Osteoblast (primary cell): Measurements from ENCODE around the gene PRPF18. TPM values are rescaled to one million over a fixed set of nuclear protein-coding genes. Genes with fewer than 3 reads are reported as not detected.

Experiments
- DNase-seq: peaks from one replicate; pipeline ENCODE4 v3.0.0; 2011; ENCODE audit warnings: low spot score, mixed read lengths; ENCODE audit not compliant: insufficient read length; ENCODE audit errors: missing footprints
- H2AFZ ChIP-seq: 2 replicates; pipeline ENCODE4 v1.6.0; 2011; ENCODE audit warnings: mild to moderate bottlenecking, low read length
- H3K27ac ChIP-seq: 2 replicates; pipeline ENCODE4 v1.5.1; 2011; ENCODE audit warnings: mild to moderate bottlenecking, low read depth, low read length, moderate library complexity
- H3K27me3 ChIP-seq: 2 replicates; pipeline ENCODE4 v1.6.0; 2012; ENCODE audit warnings: mild to moderate bottlenecking, control low read depth, inconsistent platforms, low read length, moderate library complexity; ENCODE audit not compliant: insufficient read depth
- H3K36me3 ChIP-seq: 2 replicates; pipeline ENCODE4 v1.5.1; 2011; ENCODE audit warnings: mild to moderate bottlenecking, low read length, control low read depth, moderate library complexity; ENCODE audit not compliant: insufficient read depth
- H3K4me1 ChIP-seq: 2 replicates; pipeline ENCODE4 v1.5.1; 2011; ENCODE audit warnings: mild to moderate bottlenecking, low read length, control low read depth, moderate library complexity; ENCODE audit not compliant: insufficient read depth
- H3K4me2 ChIP-seq: 2 replicates; pipeline ENCODE4 v1.6.0; 2011; ENCODE audit warnings: mild to moderate bottlenecking, low read length; ENCODE audit not compliant: insufficient read depth
- H3K4me3 ChIP-seq: fragments of 200-600 bp; sonication (generic); 3 replicates; pipeline ENCODE4 v1.5.1; 2012; ENCODE audit warnings: mild to moderate bottlenecking, low read length, inconsistent platforms; ENCODE audit not compliant: insufficient read depth
- H3K79me2 ChIP-seq: 2 replicates; pipeline ENCODE4 v1.6.0; 2012; ENCODE audit warnings: mild to moderate bottlenecking, low read length, control low read depth, inconsistent platforms; ENCODE audit not compliant: insufficient read depth
- H3K9me3 ChIP-seq: 2 replicates; pipeline ENCODE4 v1.5.1; 2011; ENCODE audit warnings: low read depth, low read length, control low read depth
- H4K20me1 ChIP-seq: 2 replicates; pipeline ENCODE4 v1.6.0; 2012; ENCODE audit warnings: mild to moderate bottlenecking, low read length, control low read depth; ENCODE audit not compliant: insufficient read depth
- CTCF ChIP-seq: IDR thresholded peaks from 2 replicates; pipeline ENCODE4 v1.5.1; 2011; ENCODE audit warnings: mild to moderate bottlenecking, low read depth, low read length, moderate library complexity; ENCODE audit errors: extremely low read depth
- total RNA-seq: library from RNA; depleted of rRNA; stranded (reverse); fragments of >200 nt; gene quantifications from 2 replicates; pipeline ENCODE4 v1.2.3, GENCODE V29; 2012

PRPF18 gene
- total RNA-seq, 1 donor, result 39.8 TPM

DNA sequence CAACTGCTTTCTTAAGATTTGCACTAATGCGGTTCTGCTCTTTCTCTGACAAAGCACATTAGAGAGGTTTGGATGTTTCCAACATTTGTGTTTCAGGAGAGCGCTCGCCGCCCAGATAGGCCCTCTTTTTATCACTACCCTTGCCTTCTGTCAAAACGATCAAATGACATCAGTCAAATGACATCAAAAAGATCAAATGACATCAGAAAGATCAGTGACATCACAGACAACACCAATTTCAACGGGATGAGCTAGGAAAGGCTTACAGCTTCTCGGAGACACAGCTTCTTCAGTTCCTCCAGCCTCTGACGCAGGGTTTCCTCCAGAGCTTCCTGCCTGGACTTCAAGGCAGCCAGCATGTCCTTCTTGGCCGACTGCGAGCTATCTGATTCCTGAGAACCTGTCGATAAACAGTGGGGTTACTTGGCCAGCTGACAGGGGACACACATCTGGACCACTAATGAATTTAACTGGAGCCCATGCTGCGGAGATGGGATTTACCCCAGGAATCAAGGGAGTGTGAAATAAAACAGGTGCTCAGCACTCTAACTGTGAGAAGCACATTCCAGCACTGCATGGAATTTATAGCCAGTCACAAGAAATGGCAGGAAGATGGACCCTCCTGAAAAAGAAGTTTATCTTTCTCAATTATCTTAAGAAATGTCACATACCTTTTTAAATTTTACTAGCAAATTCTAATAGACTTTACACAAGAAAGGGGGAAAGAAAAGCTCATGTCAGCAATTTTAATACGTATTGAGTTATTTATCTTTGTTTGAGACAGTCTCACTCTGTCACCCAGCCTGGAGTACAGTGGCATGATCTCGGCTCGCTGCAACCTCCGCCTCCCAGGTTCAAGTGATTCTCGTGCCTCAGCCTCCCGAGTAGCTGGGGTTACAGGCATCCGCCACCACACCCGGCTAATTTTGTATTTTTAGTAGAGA lies 88.2 kb downstream of the PRPF18 start:
- Histone ChIP-seq H3K4me2 (no peak overlapping the region), H4K20me1 (peaks cover 10% of the 10 kb centered on the region), H3K79me2 (peaks cover 32% of the 10 kb centered on the region), H3K9me3 (no peaks in the 10 kb centered on the region), H3K36me3 (peaks cover 80% of the 10 kb centered on the region), H3K4me1 (no peaks in the 10 kb centered on the region), H3K27ac (no peak overlapping the region), H3K27me3 (no peaks in the 10 kb centered on the region), H2AFZ (no peak overlapping the region), H3K4me3 (no peak overlapping the region)
- DNase-seq, result no peak
- no peak for TF ChIP-seq CTCF

GRCh38 chr10:13678101-13678843 lies 91.5 kb downstream of the PRPF18 start:
- no peak overlapping the region for H3K4me3 ChIP-seq
- no peak for DNase-seq
- peaks cover 12% of the 10 kb centered on the region for H4K20me1 ChIP-seq
- H2AFZ ChIP-seq, result no peak overlapping the region
- peaks cover 71% of the 10 kb centered on the region for H3K36me3 ChIP-seq
- H3K9me3 ChIP-seq, result no peaks in the 10 kb centered on the region
- H3K27me3 ChIP-seq, result no peaks in the 10 kb centered on the region
- peaks cover 40% of the 10 kb centered on the region for H3K79me2 ChIP-seq
- no peaks in the 10 kb centered on the region for H3K4me1 ChIP-seq
- H3K27ac ChIP-seq, result no peak overlapping the region
- H3K4me2 ChIP-seq, result no peak overlapping the region
- TF ChIP-seq CTCF, result no peak

Other genes starting within 250 kb of the PRPF18 start
- 31.1 and 37.4 TPM in 2 replicates for gene SEPHS1, start 238.7 kb upstream of the PRPF18 start, total RNA-seq
- 9.0 and 10.6 TPM in 2 replicates for gene BEND7, start 58.0 kb upstream of the PRPF18 start, total RNA-seq